Skeletal muscle cell (primary cell): ENCODE measurements around the gene HYAL1.
"Not testable (repeated sequence)": the region's sequence is repeated elsewhere in the genome, so short reads cannot be mapped to it uniquely, and the experiment has no call there.

ENCODE experiments used
- DNase-seq: peaks from one replicate; pipeline ENCODE4 v3.0.0-alpha.2; 2010; ENCODE audit warnings: low read depth
- H3K4me3 ChIP-seq: 2 replicates; pipeline ENCODE4 v1.5.1; 2011; ENCODE audit warnings: low read depth, mild to moderate bottlenecking, control low read depth, low read length, moderate library complexity

The HYAL1 gene

GRCh38 chr3:50264964-50265485, 38.3 kb downstream of the HYAL1 start:
- DNase-seq: no peak

DNA sequence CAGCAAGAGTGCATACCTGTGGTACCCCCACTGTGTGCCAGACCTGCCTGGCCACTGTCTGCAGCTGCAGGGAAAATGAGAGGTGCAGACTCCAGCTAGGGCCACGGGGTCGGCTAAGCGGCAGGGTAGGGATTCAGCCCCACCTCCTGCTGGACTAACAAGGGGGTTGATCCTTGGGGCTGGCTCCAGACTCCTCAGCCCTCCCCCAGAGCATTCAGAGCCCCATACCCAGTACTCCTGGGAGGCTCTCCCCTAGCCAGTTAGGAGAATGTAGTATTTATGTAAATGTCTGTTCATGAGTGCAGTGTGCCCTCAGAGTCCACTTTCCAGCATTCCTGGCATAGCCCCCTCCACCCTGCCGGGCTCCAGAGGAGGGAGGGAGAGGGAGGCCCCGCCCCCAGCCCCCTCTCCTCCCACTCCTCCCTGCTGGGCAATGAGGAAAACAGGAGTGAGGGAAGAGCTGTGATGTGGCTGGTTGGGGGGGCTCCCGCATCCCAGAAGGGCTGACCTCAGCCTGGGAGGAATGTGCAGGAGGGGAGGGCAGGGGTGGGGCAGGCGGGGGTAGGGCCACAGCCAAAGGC, 38.9 kb downstream of the HYAL1 start:
- H3K4me3 ChIP-seq: no peak overlapping the region
- DNase-seq: peak; percentile 79

More at GRCh38 chr3:50264964-50265485, 38.3 kb downstream of the HYAL1 start:
- no peak overlapping the region for H3K4me3 ChIP-seq

GRCh38 chr3:50263478-50264382, 39.6 kb downstream of the HYAL1 start:
- H3K4me3 ChIP-seq: no peak overlapping the region
- DNase-seq: no peak

GRCh38 chr3:50262778-50263177, 40.6 kb downstream of the HYAL1 start:
- no peak for DNase-seq
- H3K4me3 ChIP-seq: no peak overlapping the region

- not testable (repeated sequence) for H3K4me3 ChIP-seq
Observed at GRCh38 chr3:50262200-50262599, 41.2 kb downstream of the HYAL1 start.

GRCh38 chr3:50261505-50261904, 41.9 kb downstream of the HYAL1 start:
- no peak overlapping the region for H3K4me3 ChIP-seq
- no peak for DNase-seq

More at GRCh38 chr3:50262200-50262599, 41.2 kb downstream of the HYAL1 start:
- not testable (repeated sequence) for DNase-seq

GRCh38 chr3:50260942-50261441, 42.4 kb downstream of the HYAL1 start:
- DNase-seq: no peak
- peak overlapping the region; percentile 57 for H3K4me3 ChIP-seq

DNA sequence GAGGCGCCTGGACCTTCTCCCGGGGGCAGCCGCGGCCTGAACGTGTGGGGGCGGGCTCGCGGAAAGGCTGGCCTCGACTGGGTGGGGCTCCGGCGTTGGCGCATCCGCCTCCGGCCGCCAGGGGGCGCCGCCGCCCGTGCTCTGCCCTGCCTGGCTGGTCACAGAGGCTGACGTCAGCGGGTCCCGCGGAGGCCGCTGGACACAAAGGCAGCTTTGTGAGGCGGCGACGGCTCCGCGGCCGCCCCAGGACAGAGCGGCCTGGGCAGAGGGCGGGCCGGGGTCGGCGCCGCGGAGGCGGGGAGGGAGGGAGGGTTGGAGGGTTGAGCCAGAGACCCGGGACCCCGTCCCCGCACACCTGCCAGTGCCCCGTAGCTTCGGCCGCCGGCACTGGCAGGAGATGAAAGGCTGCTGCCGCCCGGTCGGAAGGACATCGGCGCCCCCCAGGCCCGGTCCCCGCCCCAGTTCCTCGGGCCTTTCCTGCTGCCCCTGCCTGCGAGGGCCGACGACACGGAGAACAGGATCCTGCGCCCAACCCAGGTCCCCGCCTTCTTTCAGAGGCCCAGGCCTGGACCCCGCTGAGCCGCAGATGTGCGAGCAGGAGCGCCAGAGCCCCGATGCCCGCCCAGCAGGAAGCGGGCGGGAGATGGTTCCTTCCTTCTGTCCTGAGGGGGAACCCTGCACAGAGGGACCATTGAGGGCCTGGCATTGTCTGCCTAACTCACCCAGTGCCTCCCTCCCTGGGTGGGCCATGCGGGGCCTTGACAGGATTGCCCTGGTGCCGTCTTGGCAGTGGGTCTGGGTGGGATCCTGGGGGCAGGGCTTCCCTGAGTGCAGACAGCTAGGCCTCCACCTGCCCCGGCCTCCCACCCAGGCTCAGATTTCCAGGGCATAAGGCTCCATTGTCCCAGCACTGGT, 43.1 kb downstream of the HYAL1 start:
- H3K4me3 ChIP-seq: peak overlapping the region; percentile 57
- DNase-seq: peak; percentile 49

DNA sequence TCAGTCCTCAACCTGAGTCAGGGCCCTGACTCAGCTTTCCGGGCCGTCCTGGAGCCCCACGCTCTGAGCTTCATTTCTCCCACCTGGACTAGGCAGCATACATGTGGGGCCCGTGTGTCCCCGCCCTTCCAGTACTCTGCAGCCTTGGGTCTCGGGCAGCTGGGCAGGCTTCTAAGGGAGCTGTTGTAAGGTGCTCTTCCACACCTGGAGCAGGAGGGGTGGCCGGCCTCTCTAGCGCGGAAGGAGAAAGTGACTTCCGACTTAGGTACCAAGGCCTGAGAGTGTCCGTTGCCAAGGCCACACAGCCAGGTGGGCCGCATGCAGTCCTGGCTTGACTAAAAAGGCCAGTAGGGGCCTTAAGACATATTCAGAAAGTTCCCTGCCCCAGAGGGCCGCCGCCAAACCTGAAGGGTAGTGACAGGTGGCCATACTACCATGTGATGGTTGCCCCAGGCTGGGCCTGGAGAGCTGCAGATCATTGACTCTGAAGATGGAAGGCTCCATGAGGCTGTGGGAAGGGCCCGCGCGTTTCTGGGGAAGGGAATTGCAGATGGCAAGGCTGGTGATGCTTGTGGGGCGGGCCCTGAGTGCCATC, 43.8 kb downstream of the HYAL1 start:
- no peak overlapping the region for H3K4me3 ChIP-seq

DNA sequence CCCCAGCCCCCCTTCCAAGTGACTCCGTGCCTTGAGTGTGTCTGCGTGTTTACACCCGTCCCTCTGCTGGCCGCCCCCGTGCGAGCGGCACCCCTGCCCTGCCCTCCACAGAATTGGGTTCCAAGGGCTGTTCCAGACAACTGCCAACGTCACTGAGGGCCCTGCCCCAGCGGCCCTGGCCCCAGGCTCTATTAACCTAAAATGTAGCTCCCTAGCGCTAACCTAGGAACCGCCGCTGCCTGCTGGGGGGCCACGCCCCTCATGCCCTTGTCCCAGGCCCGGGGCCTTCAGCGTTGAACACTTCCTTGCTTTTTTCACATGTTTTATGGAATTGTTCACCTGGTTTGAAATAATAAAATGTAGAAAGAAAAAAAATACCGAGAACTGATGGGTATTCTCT, 44.4 kb downstream of the HYAL1 start:
- H3K4me3 ChIP-seq: no peak overlapping the region
- DNase-seq: no peak

More for the DNA sequence above, 43.8 kb downstream of the HYAL1 start:
- DNase-seq: no peak

- DNase-seq: no peak
- H3K4me3 ChIP-seq: no peak overlapping the region
Observed at GRCh38 chr3:50258029-50258680, 45.2 kb downstream of the HYAL1 start.

DNA sequence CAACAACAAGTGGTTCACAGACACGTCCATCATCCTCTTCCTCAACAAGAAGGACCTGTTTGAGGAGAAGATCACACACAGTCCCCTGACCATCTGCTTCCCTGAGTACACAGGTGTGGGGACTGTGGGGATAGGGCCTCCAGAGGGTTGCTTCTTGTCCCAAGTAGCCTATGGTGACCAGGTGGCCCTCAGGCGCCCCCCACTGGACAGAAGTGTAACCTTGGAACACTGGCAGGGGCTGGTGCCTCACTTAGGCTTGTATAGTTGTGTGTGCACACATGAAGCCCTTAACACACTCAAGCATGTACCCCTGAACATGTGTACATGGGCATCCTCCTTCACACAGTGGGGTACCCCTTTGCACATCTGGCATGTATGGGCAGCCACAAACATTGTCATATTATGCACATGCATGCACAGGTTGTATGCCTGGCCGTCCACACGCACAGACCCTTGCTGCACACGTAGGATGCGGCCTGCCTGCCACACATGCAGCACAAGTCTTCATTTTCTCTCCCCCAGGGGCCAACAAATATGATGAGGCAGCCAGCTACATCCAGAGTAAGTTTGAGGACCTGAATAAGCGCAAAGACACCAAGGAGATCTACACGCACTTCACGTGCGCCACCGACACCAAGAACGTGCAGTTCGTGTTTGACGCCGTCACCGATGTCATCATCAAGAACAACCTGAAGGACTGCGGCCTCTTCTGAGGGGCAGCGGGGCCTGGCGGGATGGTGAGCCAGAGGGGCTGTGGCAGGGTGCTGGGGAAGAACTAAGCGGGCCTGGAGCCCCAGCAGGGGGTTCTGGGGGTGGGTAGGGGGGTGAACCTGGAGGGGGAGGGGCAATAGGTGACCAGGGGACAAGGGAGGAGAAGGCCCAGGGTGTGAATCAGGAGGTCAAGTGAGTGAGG, 46.1 kb downstream of the HYAL1 start:
- DNase-seq: no peak
- no peak overlapping the region for H3K4me3 ChIP-seq

- no peak for DNase-seq
- no peak overlapping the region for H3K4me3 ChIP-seq
Observed at GRCh38 chr3:50255251-50255615, 48.1 kb downstream of the HYAL1 start.

- no peak overlapping the region for H3K4me3 ChIP-seq
- DNase-seq: no peak
Observed at GRCh38 chr3:50254577-50255250, 48.7 kb downstream of the HYAL1 start.

DNA sequence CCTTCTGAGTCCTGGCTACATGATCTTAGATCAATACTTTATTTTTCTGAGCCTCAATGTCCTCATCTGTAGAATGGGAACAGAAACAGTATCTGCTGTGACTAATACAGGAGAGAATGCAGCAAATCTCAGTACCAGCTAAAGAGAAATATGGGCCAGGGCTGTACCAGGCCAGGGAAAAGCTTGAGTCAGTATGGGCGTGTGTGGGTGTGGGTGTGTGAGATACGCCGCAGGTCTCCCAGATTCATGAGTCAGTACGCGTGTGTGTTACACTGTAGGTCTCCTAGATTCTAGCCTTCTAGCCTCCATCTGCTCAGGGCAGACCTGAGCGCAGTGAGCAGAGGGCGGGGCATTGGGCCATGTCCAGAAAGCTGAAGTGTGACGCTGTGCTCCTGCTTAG, 52.2 kb downstream of the HYAL1 start:
- DNase-seq: no peak

GRCh38 chr3:50250514-50250913, 52.9 kb downstream of the HYAL1 start:
- H3K4me3 ChIP-seq: no peak overlapping the region
- DNase-seq: no peak

More for the DNA sequence above, 52.2 kb downstream of the HYAL1 start:
- no peak overlapping the region for H3K4me3 ChIP-seq
